IMR-90 (cell line): ENCODE data around the gene BLMH. TPM values are rescaled to one million over a fixed set of nuclear protein-coding genes. Genes with fewer than 3 reads are reported as not detected.

Experiments
- ATAC-seq: fragments of 200-7000 bp; cut with Tn5 transposase; 2 replicates; pipeline ENCODE4 v1.9.1; 2020; ENCODE audit warnings: low read depth, mild to moderate bottlenecking, moderate library complexity
- BruUV-seq: library from RNA; stranded (reverse); fragments of 400-500 nt; replicated peaks from 2 replicates; lab custom pipeline; 2021; lab: Mats Ljungman, UMichigan
- CTCF ChIA-PET: fragments of 300-600 bp; formaldehyde crosslinking; extraction: SDS; loops from one replicate; lab custom pipeline; 2021; ENCODE audit warnings: antibody characterized with exemption; lab: Yijun Ruan, JAX
- POLR2A ChIA-PET: fragments of 300-600 bp; sonication (Branson Sonifier 250); formaldehyde crosslinking; loops from one replicate; lab custom pipeline; 2022; ENCODE audit warnings: antibody characterized with exemption; ENCODE audit not compliant: unreplicated experiment; lab: Charles Lee
- DNase-seq: peaks from one replicate; pipeline ENCODE4 v3.0.0; 2013
- H2AFZ ChIP-seq: replicated peaks from 2 replicates; pipeline ENCODE3; 2013; ENCODE audit warnings: low read length, mild to moderate bottlenecking; ENCODE audit not compliant: poor library complexity
- H2AK5ac ChIP-seq: 2 replicates; pipeline ENCODE4 v1.6.1; 2013; ENCODE audit warnings: low read depth, low read length, inconsistent platforms
- H2AK9ac ChIP-seq: replicated peaks from 2 replicates; pipeline ENCODE3; 2013; ENCODE audit warnings: mild to moderate bottlenecking, low read depth, low read length, moderate library complexity; ENCODE audit not compliant: poor library complexity
- H2BK120ac ChIP-seq: 2 replicates; pipeline ENCODE4 v1.6.1; 2013; ENCODE audit warnings: low read depth, low read length, inconsistent platforms
- H2BK15ac ChIP-seq: 3 replicates; pipeline ENCODE4 v1.6.1; 2013; ENCODE audit warnings: low read depth, low read length, inconsistent platforms
- H2BK20ac ChIP-seq: 2 replicates; pipeline ENCODE4 v1.6.1; 2013; ENCODE audit warnings: low read depth, mild to moderate bottlenecking, inconsistent platforms, low read length, moderate library complexity
- H2BK5ac ChIP-seq: 2 replicates; pipeline ENCODE4 v1.6.1; 2013; ENCODE audit warnings: mild to moderate bottlenecking, low read depth, low read length, inconsistent platforms; ENCODE audit not compliant: poor library complexity, severe bottlenecking
- H3K14ac ChIP-seq: replicated peaks from 2 replicates; pipeline ENCODE4 v1.6.1; 2013; ENCODE audit warnings: low read depth, low read length, inconsistent platforms
- H3K18ac ChIP-seq: 2 replicates; pipeline ENCODE4 v1.6.1; 2013; ENCODE audit warnings: low read depth, low read length, control low read depth
- H3K23ac ChIP-seq: 2 replicates; pipeline ENCODE4 v1.6.1; 2013; ENCODE audit warnings: low read depth, low read length, inconsistent platforms
- H3K27ac ChIP-seq: 2 replicates; pipeline ENCODE4 v1.5.1; 2013; ENCODE audit warnings: mild to moderate bottlenecking, control low read depth, low read length; ENCODE audit not compliant: insufficient read depth
- H3K27me3 ChIP-seq: 2 replicates; pipeline ENCODE4 v1.6.1; 2013; ENCODE audit warnings: low read length; ENCODE audit not compliant: control insufficient read depth, insufficient read depth
- H3K36me3 ChIP-seq: 2 replicates; pipeline ENCODE4 v1.6.1; 2013; ENCODE audit warnings: low read length, mixed read lengths; ENCODE audit not compliant: control insufficient read depth, insufficient read depth
- H3K4ac ChIP-seq: 2 replicates; pipeline ENCODE4 v1.6.1; 2013; ENCODE audit warnings: low read depth, low read length, inconsistent platforms
- H3K4me1 ChIP-seq: 2 replicates; pipeline ENCODE4 v1.6.1; 2013; ENCODE audit warnings: low read length, mixed read lengths; ENCODE audit not compliant: control insufficient read depth, insufficient read depth
- H3K4me2 ChIP-seq: 2 replicates; pipeline ENCODE4 v1.6.1; 2013; ENCODE audit warnings: low read depth, mild to moderate bottlenecking, control low read depth, low read length, moderate library complexity
- H3K4me3 ChIP-seq: 2 replicates; pipeline ENCODE4 v1.5.1; 2013; ENCODE audit warnings: low read depth, mild to moderate bottlenecking, control low read depth, low read length, moderate library complexity; ENCODE audit not compliant: insufficient read depth
- H3K56ac ChIP-seq: 2 replicates; pipeline ENCODE4 v1.6.1; 2013; ENCODE audit warnings: low read length, inconsistent platforms; ENCODE audit not compliant: insufficient read depth; ENCODE audit errors: extremely low read depth
- H3K79me1 ChIP-seq, 2 experiments: 2 replicates each; pipeline ENCODE4 v1.6.1; 2013; ENCODE audit warnings: low read length in 2 of 2, inconsistent platforms in 1 of 2, low read depth in 1 of 2
- H3K9ac ChIP-seq: 2 replicates; pipeline ENCODE4 v1.6.1; 2013; ENCODE audit warnings: low read depth, low read length, control low read depth
- H3K9me1 ChIP-seq: 2 replicates; pipeline ENCODE4 v1.6.1; 2013; ENCODE audit warnings: low read length, inconsistent platforms; ENCODE audit not compliant: insufficient read depth
- H3K9me3 ChIP-seq: 2 replicates; pipeline ENCODE4 v1.6.1; 2013; ENCODE audit warnings: low read length; ENCODE audit not compliant: control insufficient read depth, insufficient read depth
- H4K20me1 ChIP-seq: 2 replicates; pipeline ENCODE4 v1.6.1; 2013; ENCODE audit warnings: low read length, inconsistent platforms; ENCODE audit not compliant: insufficient read depth
- H4K5ac ChIP-seq: 2 replicates; pipeline ENCODE4 v1.6.1; 2013; ENCODE audit warnings: mild to moderate bottlenecking, low read depth, low read length, control low read depth
- H4K8ac ChIP-seq, 2 experiments: 2 replicates each; pipeline ENCODE4 v1.6.1; 2013; ENCODE audit warnings: low read depth in 2 of 2, low read length in 2 of 2, control low read depth in 1 of 2, inconsistent platforms in 1 of 2
- H4K91ac ChIP-seq: 2 replicates; pipeline ENCODE4 v1.6.1; 2013; ENCODE audit warnings: low read depth, low read length, inconsistent platforms; ENCODE audit not compliant: insufficient read depth
- BHLHE40 ChIP-seq: fragments of 150-350 bp; IDR thresholded peaks from 2 replicates; pipeline ENCODE4 v1.6.1; 2016; ENCODE audit warnings: mild to moderate bottlenecking, low read depth, low read length
- CEBPB ChIP-seq: IDR thresholded peaks from 2 replicates; pipeline ENCODE4 v1.6.1; 2012; ENCODE audit warnings: low read depth, low read length, improper control_type of control experiment
- CTCF ChIP-seq: conservative IDR thresholded peaks from 2 replicates; pipeline ENCODE4 v1.5.1; 2012; ENCODE audit warnings: mild to moderate bottlenecking, low read depth, low read length, improper control_type of control experiment
- FOS ChIP-seq: fragments of 150-350 bp; IDR thresholded peaks from 2 replicates; pipeline ENCODE4 v1.6.1; 2016; ENCODE audit warnings: low read depth, low read length
- MXI1 ChIP-seq: IDR thresholded peaks from 2 replicates; pipeline ENCODE4 v1.6.1; 2012; ENCODE audit warnings: low read depth, mild to moderate bottlenecking, low read length, moderate library complexity, borderline replicate concordance
- NFE2L2 ChIP-seq: fragments of 150-350 bp; IDR thresholded peaks from 2 replicates; pipeline ENCODE4 v1.6.1; 2016; ENCODE audit warnings: low read depth, mild to moderate bottlenecking, low read length
- POLR2A ChIP-seq: IDR thresholded peaks from 2 replicates; pipeline ENCODE4 v1.6.1; 2012; ENCODE audit warnings: mild to moderate bottlenecking, low read depth, low read length
- RAD21 ChIP-seq: IDR thresholded peaks from 2 replicates; pipeline ENCODE4 v1.6.1; 2012; ENCODE audit warnings: low read length, improper control_type of control experiment
- RCOR1 ChIP-seq: IDR thresholded peaks from 2 replicates; pipeline ENCODE4 v1.6.1; 2012; ENCODE audit warnings: mild to moderate bottlenecking, low read length, improper control_type of control experiment; ENCODE audit not compliant: insufficient replicate concordance
- RFX5 ChIP-seq: IDR thresholded peaks from 2 replicates; pipeline ENCODE4 v1.8.0; 2012; ENCODE audit warnings: low read depth, mild to moderate bottlenecking, low read length, moderate library complexity
- WGBS, 2 experiments: methylation state at CpG; one replicate each; pipeline versions ENCODE4 v1.1.5 to v1.1.7; 2013; ENCODE audit warnings: missing lambda C conversion rate in 2 of 2; ENCODE audit not compliant: insufficient read length in 1 of 2; ENCODE audit errors: extremely low coverage in 2 of 2; 5-methylcytosine and 5-hydroxymethylcytosine counted together
- dilution Hi-C: fragments of 300-500 bp; cut with HindIII; formaldehyde crosslinking; loops from one replicate; pipeline ENCODE4 v1.14.3; 2018; ENCODE audit warnings: low sequenced_read_pairs; ENCODE audit not compliant: unreplicated experiment
- in situ Hi-C: fragments of 300-500 bp; cut with MboI; formaldehyde crosslinking; loops from 3 replicates; pipeline ENCODE4 v1.14.3; 2019; ENCODE audit warnings: low sequenced_read_pairs, inconsistent platforms, mixed read lengths
- intact Hi-C: fragments of 100-400 bp; cut with micrococcal nuclease; formaldehyde crosslinking; loops from 2 replicates; pipeline ENCODE4 v1.10.0; 2022
- polyA plus RNA-seq, 3 experiments: library from polyadenylated mRNA; depleted of rRNA; stranded (reverse); fragments of >200 nt; gene quantifications; 2 replicates each; pipeline ENCODE4 v1.2.3, GENCODE V29; 2012; ENCODE audit warnings: low replicate concordance in 1 of 3
- total RNA-seq: library from RNA; depleted of rRNA; stranded (reverse); fragments of >200 nt; gene quantifications from 2 replicates; pipeline ENCODE4 v1.2.3, GENCODE V29; 2012

The BLMH gene
- total and polyA plus RNA-seq, 2 of the 4 experiments (the other 2 are of a cell fraction): 17.3 to 20.8 TPM

- WGBS, 2 experiments: no CpG with 5 or more reads among the region's 3 CpGs
Measured at GRCh38 chr17:30302241-30302640, 10.5 kb upstream of the BLMH start.

More at GRCh38 chr17:30302241-30302640, 10.5 kb upstream of the BLMH start:
- H4K20me1 ChIP-seq: no peaks in the 10 kb centered on the region
- H3K14ac ChIP-seq: no peak overlapping the region
- intact Hi-C loops (no loop called here), dilution Hi-C loops (no loop called here), in situ Hi-C loops (loop anchor here (25.0 kb wide), 1 partner anchor 410 kb away; no protein-coding TSS in a partner anchor)
- no peak overlapping the region for H3K56ac ChIP-seq
- H3K36me3 ChIP-seq: no peaks in the 10 kb centered on the region
- H2BK5ac ChIP-seq: no peak overlapping the region
- no peak overlapping the region for H3K4me2 ChIP-seq
- H4K91ac ChIP-seq: no peak overlapping the region
- H3K27me3 ChIP-seq: peaks cover 2% of the 10 kb centered on the region; the same call in 1 of the 2 replicates
- no peaks in the 10 kb centered on the region; the same call in 1 of the 2 replicates for H3K4me1 ChIP-seq
- H3K9me3 ChIP-seq: peaks cover 2% of the 10 kb centered on the region; the same call in 1 of the 2 replicates
- no peak overlapping the region for H3K9ac ChIP-seq
- H3K27ac ChIP-seq: no peak overlapping the region
- no TSS peak for BruUV-seq
- no peak overlapping the region for H3K18ac ChIP-seq
- H2BK15ac ChIP-seq: no peak overlapping the region
- H2BK120ac ChIP-seq: no peak overlapping the region
- no peak overlapping the region for H2AFZ ChIP-seq
- POLR2A ChIA-PET: no interaction called here
- CTCF ChIA-PET: no interaction called here
- no peak overlapping the region for H3K23ac ChIP-seq
- H3K4me3 ChIP-seq: no peak overlapping the region
- no peaks in the 10 kb centered on the region for H3K79me1 ChIP-seq
- H2AK5ac ChIP-seq: no peak overlapping the region
- no peak overlapping the region for H4K8ac ChIP-seq
- DNase-seq: no peak
- no peaks in the 10 kb centered on the region for H3K9me1 ChIP-seq
- H2AK9ac ChIP-seq: no peak overlapping the region
- H2BK20ac ChIP-seq: no peak overlapping the region
- TF ChIP-seq FOS (no peak), CTCF (no peak), NFE2L2 (no peak), RCOR1 (no peak), MXI1 (no peak), POLR2A (no peak), RAD21 (no peak), BHLHE40 (no peak), RFX5 (no peak), CEBPB (no peak)
- no peak overlapping the region for H4K5ac ChIP-seq
- no peak for ATAC-seq
- H3K4ac ChIP-seq: no peak overlapping the region
